HepG2 (cell line): Measurements from ENCODE around the gene DCLRE1B. TPM values are rescaled to one million over a fixed set of nuclear protein-coding genes. Genes with fewer than 3 reads are reported as not detected.

Experiments used
- ATAC-seq: fragments of 200-7000 bp; cut with Tn5 transposase; 3 replicates; pipeline ENCODE4 v1.9.1; 2020; ENCODE audit warnings: mild to moderate bottlenecking, moderate library complexity
- BruUV-seq: library from RNA; stranded (reverse); fragments of 400-500 nt; replicated peaks from 2 replicates; lab custom pipeline; 2021; lab: Mats Ljungman, UMichigan
- CTCF ChIA-PET: fragments of 300-600 bp; formaldehyde crosslinking; extraction: SDS; loops from one replicate; lab custom pipeline; 2021; ENCODE audit warnings: low total read pairs, inconsistent platforms, low intra/inter-chr PET ratio; lab: Yijun Ruan, JAX
- POLR2A ChIA-PET: fragments of 350-600 bp; sonication (Branson Sonifier 250); formaldehyde crosslinking; loops from one replicate; lab custom pipeline; 2020; ENCODE audit warnings: antibody characterized with exemption, inconsistent platforms; lab: Yijun Ruan, JAX
- DNase-seq: peaks from one replicate; pipeline ENCODE4 v3.0.0-alpha.2; 2015; ENCODE audit warnings: low spot score
- FAIRE-seq: peaks from 3 replicates; lab custom pipeline; 2011; peaks lifted over from hg19 to GRCh38; lab: Jason Lieb, UNC
- H2AFZ ChIP-seq: one replicate; pipeline ENCODE4 v1.6.1; 2011; ENCODE audit warnings: low read length, inconsistent platforms
- H3K27ac ChIP-seq: fragments of 300-600 bp; 3 replicates; pipeline ENCODE4 v1.8.0; 2011; ENCODE audit warnings: mixed run types, mild to moderate bottlenecking, mixed read lengths, low read length, inconsistent platforms; ENCODE audit not compliant: insufficient read depth; ENCODE audit errors: extremely low read length
- H3K27me3 ChIP-seq, 2 experiments: fragments of 200-600 bp in 1 of 2; 2 replicates in 1 of 2; 3 replicates in 1 of 2; pipeline versions ENCODE4 v1.6.0 to v1.8.0; 2011; ENCODE audit warnings: low read length in 2 of 2, mild to moderate bottlenecking in 2 of 2, moderate library complexity in 2 of 2, inconsistent platforms in 1 of 2; ENCODE audit not compliant: insufficient read depth in 2 of 2, control insufficient read depth in 1 of 2
- H3K36me3 ChIP-seq, 2 experiments: fragments of 200-600 bp in 1 of 2; replicated peaks in 1 of 2; 2 replicates in 1 of 2; 3 replicates in 1 of 2; pipeline versions ENCODE4 v1.5.1 to v1.8.0; 2011; ENCODE audit warnings: low read length in 2 of 2, inconsistent platforms in 1 of 2; ENCODE audit not compliant: insufficient read depth in 2 of 2, control insufficient read depth in 1 of 2
- H3K4me1 ChIP-seq: 2 replicates; pipeline ENCODE4 v1.5.1; 2012; ENCODE audit warnings: low read length, inconsistent platforms; ENCODE audit not compliant: insufficient read depth
- H3K4me2 ChIP-seq: 2 replicates; pipeline ENCODE4 v1.6.0; 2011; ENCODE audit warnings: low read depth, low read length, inconsistent platforms
- H3K4me3 ChIP-seq, 3 experiments: fragments of 200-600 bp in 1 of 3; sonication (generic), shearing (Covaris generic) in 1 of 3; replicated peaks in 1 of 3; 2 replicates each; pipeline ENCODE4 v1.5.1; 2011 to 2016; ENCODE audit warnings: low read length in 3 of 3, inconsistent platforms in 2 of 3, low read depth in 2 of 3, mild to moderate bottlenecking in 2 of 3, control low read depth in 1 of 3, mixed read lengths in 1 of 3; ENCODE audit not compliant: insufficient read depth in 1 of 3
- H3K79me2 ChIP-seq: one replicate; pipeline ENCODE4 v1.6.1; 2011; ENCODE audit warnings: low read length, inconsistent platforms; ENCODE audit not compliant: insufficient read depth
- H3K9ac ChIP-seq: 2 replicates; pipeline ENCODE4 v1.6.0; 2011; ENCODE audit warnings: mild to moderate bottlenecking, low read depth, low read length, inconsistent platforms; ENCODE audit not compliant: insufficient read depth
- H3K9me3 ChIP-seq: 2 replicates; pipeline ENCODE4 v1.5.1; 2012; ENCODE audit warnings: mild to moderate bottlenecking, low read length
- H4K20me1 ChIP-seq: 2 replicates; pipeline ENCODE4 v1.6.0; 2011; ENCODE audit warnings: inconsistent platforms, mild to moderate bottlenecking, low read length, moderate library complexity; ENCODE audit not compliant: insufficient read depth
- FOXK1 ChIP-seq: sonication (generic); formaldehyde crosslinking; IDR thresholded peaks from 2 replicates; pipeline ENCODE4 v1.4.0; 2020; ENCODE audit warnings: low read depth, missing genetic modification reagents, borderline replicate concordance
- MAFF ChIP-seq: IDR thresholded peaks from 2 replicates; pipeline ENCODE4 v1.6.1; 2011; ENCODE audit warnings: low read depth, low read length, improper control_type of control experiment
- MAFK ChIP-seq, 2 experiments: IDR thresholded peaks in 1 of 2; conservative IDR thresholded peaks in 1 of 2; 2 replicates each; pipeline ENCODE4 v1.6.1; 2011; ENCODE audit warnings: improper control_type of control experiment in 2 of 2, low read length in 2 of 2
- MTA1 ChIP-seq: sonication (generic); formaldehyde crosslinking; IDR thresholded peaks from 2 replicates; pipeline ENCODE4 v1.4.0; 2020; ENCODE audit warnings: missing genetic modification reagents, mild to moderate bottlenecking, borderline replicate concordance
- MYNN ChIP-seq: sonication (generic); formaldehyde crosslinking; IDR thresholded peaks from 2 replicates; pipeline ENCODE4 v1.4.0; 2020; ENCODE audit warnings: mild to moderate bottlenecking, low read depth, missing genetic modification reagents
- PHF8 ChIP-seq: sonication (generic); formaldehyde crosslinking; IDR thresholded peaks from 2 replicates; pipeline ENCODE4 v1.5.0; 2020; ENCODE audit warnings: missing genetic modification reagents
- SAFB2 ChIP-seq: sonication (generic); formaldehyde crosslinking; IDR thresholded peaks from 2 replicates; pipeline ENCODE4 v1.5.1; 2020; ENCODE audit warnings: missing genetic modification reagents, low read depth, mild to moderate bottlenecking, borderline replicate concordance
- SMAD9 ChIP-seq: sonication (generic); formaldehyde crosslinking; IDR thresholded peaks from 2 replicates; pipeline ENCODE4 v1.5.1; 2020; ENCODE audit warnings: mild to moderate bottlenecking, missing genetic modification reagents
- TP53 ChIP-seq: sonication (generic); formaldehyde crosslinking; conservative IDR thresholded peaks from 2 replicates; pipeline ENCODE4 v1.4.0; 2020; ENCODE audit warnings: missing genetic modification reagents
- ZFP36L1 ChIP-seq: sonication (generic); formaldehyde crosslinking; IDR thresholded peaks from 2 replicates; pipeline ENCODE4 v1.8.0; 2022; ENCODE audit warnings: mild to moderate bottlenecking, missing genetic modification reagents, moderate library complexity
- ZNF180 ChIP-seq: sonication (generic); formaldehyde crosslinking; IDR thresholded peaks from 2 replicates; pipeline ENCODE4 v1.4.0; 2020; ENCODE audit warnings: low read depth, missing genetic modification reagents, borderline replicate concordance
- ZNF430 ChIP-seq: sonication (generic); formaldehyde crosslinking; IDR thresholded peaks from 2 replicates; pipeline ENCODE4 v1.9.0; 2021; ENCODE audit warnings: mild to moderate bottlenecking, missing genetic modification reagents
- ZNF780A ChIP-seq: sonication (generic); formaldehyde crosslinking; IDR thresholded peaks from 2 replicates; pipeline ENCODE4 v1.8.0; 2022; ENCODE audit warnings: mild to moderate bottlenecking, missing genetic modification reagents, moderate library complexity
- WGBS: methylation state at CpG from one replicate; pipeline ENCODE4 v1.1.6; 2017; ENCODE audit warnings: low lambda C conversion rate; 5-methylcytosine and 5-hydroxymethylcytosine counted together
- in situ Hi-C: cut with HindIII; loops from 2 replicates; pipeline ENCODE4 v1.10.0; 2017; ENCODE audit warnings: low pct_unique_long_range_greater_than_20kb; ENCODE audit not compliant: extremely low pct_ligation_motif_present
- intact Hi-C: fragments of 100-400 bp; cut with micrococcal nuclease; formaldehyde crosslinking; loops from one replicate; pipeline ENCODE4 v1.10.0; 2022; ENCODE audit not compliant: unreplicated experiment
- polyA plus RNA-seq, 8 experiments: library from polyadenylated mRNA; depleted of rRNA in 3 of 8; stranded (reverse) in 7 of 8; unstranded in 1 of 8; fragments of >200 nt; fragmentation: Illumina TruSeq in 4 of 8; extraction: Trizol in 4 of 8; gene quantifications; 2 replicates each; pipeline versions ENCODE4 v1.2.1 to v1.2.3, GENCODE V29; 2011 to 2016; ENCODE audit warnings: low read depth in 4 of 8, missing spikeins in 1 of 8, mixed read lengths in 1 of 8; ENCODE audit not compliant: insufficient read depth in 1 of 8
- total RNA-seq, 5 experiments: library from RNA; depleted of rRNA; stranded (reverse); fragments of >200 nt; fragmentation: Illumina TruSeq; extraction: Trizol; gene quantifications; 2 replicates each; pipeline ENCODE4 v1.2.3, GENCODE V29; 2016; ENCODE audit warnings: low read depth in 1 of 5
- TF ChIP-seq, protein P1 (sequence below): sonication (generic); formaldehyde crosslinking; IDR thresholded peaks from 2 replicates; pipeline ENCODE4 v1.4.0; 2020; ENCODE audit warnings: missing genetic modification reagents, mild to moderate bottlenecking, borderline replicate concordance
- TF ChIP-seq, protein P2 (sequence below): sonication (generic); formaldehyde crosslinking; IDR thresholded peaks from 2 replicates; pipeline ENCODE4 v1.5.0; 2020; ENCODE audit warnings: missing genetic modification reagents, mild to moderate bottlenecking, borderline replicate concordance

DCLRE1B gene
- total and polyA plus RNA-seq, 2 of the 13 experiments (the other 11 are each of a cell fraction or from before 2014, with no cell fraction given), result 2.7 to 8.0 TPM

DNA sequence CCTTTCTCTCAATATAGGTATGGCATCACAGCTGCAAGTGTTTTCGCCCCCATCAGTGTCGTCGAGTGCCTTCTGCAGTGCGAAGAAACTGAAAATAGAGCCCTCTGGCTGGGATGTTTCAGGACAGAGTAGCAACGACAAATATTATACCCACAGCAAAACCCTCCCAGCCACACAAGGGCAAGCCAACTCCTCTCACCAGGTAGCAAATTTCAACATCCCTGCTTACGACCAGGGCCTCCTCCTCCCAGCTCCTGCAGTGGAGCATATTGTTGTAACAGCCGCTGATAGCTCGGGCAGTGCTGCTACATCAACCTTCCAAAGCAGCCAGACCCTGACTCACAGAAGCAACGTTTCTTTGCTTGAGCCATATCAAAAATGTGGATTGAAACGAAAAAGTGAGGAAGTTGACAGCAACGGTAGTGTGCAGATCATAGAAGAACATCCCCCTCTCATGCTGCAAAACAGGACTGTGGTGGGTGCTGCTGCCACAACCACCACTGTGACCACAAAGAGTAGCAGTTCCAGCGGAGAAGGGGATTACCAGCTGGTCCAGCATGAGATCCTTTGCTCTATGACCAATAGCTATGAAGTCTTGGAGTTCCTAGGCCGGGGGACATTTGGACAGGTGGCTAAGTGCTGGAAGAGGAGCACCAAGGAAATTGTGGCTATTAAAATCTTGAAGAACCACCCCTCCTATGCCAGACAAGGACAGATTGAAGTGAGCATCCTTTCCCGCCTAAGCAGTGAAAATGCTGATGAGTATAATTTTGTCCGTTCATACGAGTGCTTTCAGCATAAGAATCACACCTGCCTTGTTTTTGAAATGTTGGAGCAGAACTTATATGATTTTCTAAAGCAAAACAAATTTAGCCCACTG, 35.5 kb downstream of the DCLRE1B start:
- TF ChIP-seq MAFF, result peak; percentile 52; the same call in 1 of the 2 replicates
- TF ChIP-seq, protein P1, sequence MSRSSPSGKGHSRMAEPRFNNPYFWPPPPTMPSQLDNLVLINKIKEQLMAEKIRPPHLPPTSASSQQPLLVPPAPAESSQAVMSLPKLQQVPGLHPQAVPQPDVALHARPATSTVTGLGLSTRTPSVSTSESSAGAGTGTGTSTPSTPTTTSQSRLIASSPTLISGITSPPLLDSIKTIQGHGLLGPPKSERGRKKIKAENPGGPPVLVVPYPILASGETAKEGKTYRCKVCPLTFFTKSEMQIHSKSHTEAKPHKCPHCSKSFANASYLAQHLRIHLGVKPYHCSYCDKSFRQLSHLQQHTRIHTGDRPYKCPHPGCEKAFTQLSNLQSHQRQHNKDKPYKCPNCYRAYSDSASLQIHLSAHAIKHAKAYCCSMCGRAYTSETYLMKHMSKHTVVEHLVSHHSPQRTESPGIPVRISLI (CRISPR knock-in tag), result no peak
- peak; percentile 44 to 66; a peak in 3 of 4 replicates for TF ChIP-seq MAFK (conservative IDR thresholded peaks at IDR 0.05 in 1 of 2, IDR thresholded peaks at IDR 0.05 in 1 of 2; ENCODE audit: low read length in 2 of 2)
- TF ChIP-seq, all 625 proteins: peak for 2
- Histone ChIP-seq H3K4me1 (peaks cover 33% of the 10 kb centered on the region), H2AFZ (no peak overlapping the region), H3K36me3 (peaks cover 9 to 24% of the 10 kb centered on the region in 2 experiments; a peak in 4 of 5 replicates), H3K27ac (no peak overlapping the region), H4K20me1 (peaks cover 7% of the 10 kb centered on the region; the same call in 1 of the 2 replicates), H3K4me2 (no peak overlapping the region), H3K9me3 (no peaks in the 10 kb centered on the region), H3K79me2 (peaks cover 77% of the 10 kb centered on the region), H3K4me3 (no peak overlapping the region), H3K9ac (no peak overlapping the region), H3K27me3 (no peaks in the 10 kb centered on the region)
- BruUV-seq, result TSS peak; percentile 41
- intact Hi-C loops, result no loop called here
- FAIRE-seq (no peak), DNase-seq (no peak), ATAC-seq (no peak)
- WGBS, result 96% methylated on average over 16 of the region's 16 CpGs
- ChIA-PET CTCF (no interaction called here), POLR2A (interaction anchor here (3.2 kb wide), 1 partner anchor 11 kb away, joined by 10 read pairs; the partner anchor contains the start of gene HIPK1)
- in situ Hi-C loops, result no loop called here

DNA sequence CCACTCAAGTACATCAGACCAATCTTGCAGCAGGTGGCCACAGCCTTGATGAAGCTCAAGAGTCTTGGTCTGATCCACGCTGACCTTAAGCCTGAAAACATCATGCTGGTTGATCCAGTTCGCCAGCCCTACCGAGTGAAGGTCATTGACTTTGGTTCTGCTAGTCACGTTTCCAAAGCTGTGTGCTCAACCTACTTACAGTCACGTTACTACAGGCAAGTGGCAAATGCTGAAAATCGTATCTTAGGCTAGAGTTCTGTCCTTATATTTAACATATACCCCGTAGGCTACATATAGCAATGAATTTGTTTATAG, 36.1 kb downstream of the DCLRE1B start:
- no peak overlapping the region for H3K4me2 ChIP-seq
- H4K20me1 ChIP-seq, result peaks cover 7% of the 10 kb centered on the region; the same call in 1 of the 2 replicates
- H3K27ac ChIP-seq, result no peak overlapping the region
- no peak overlapping the region for H2AFZ ChIP-seq
- no peak for DNase-seq
- 91% methylated on average over 7 of the region's 7 CpGs for WGBS
- BruUV-seq, result no TSS peak
- no peak for FAIRE-seq
- no peaks in the 10 kb centered on the region for H3K9me3 ChIP-seq
- peaks cover 9 to 24% of the 10 kb centered on the region in 2 experiments; a peak in 4 of 5 replicates for H3K36me3 ChIP-seq
- no peaks in the 10 kb centered on the region for H3K27me3 ChIP-seq
- H3K9ac ChIP-seq, result no peak overlapping the region
- H3K79me2 ChIP-seq, result peaks cover 77% of the 10 kb centered on the region
- ATAC-seq, result no peak
- H3K4me3 ChIP-seq, result no peak overlapping the region
- H3K4me1 ChIP-seq, result peaks cover 39% of the 10 kb centered on the region
- intact Hi-C loops, result no loop called here
- POLR2A ChIA-PET, result no interaction called here
- CTCF ChIA-PET, result no interaction called here
- in situ Hi-C loops, result no loop called here
- no peak for TF ChIP-seq FOXK1
- no peak for TF ChIP-seq TP53 (CRISPR knock-in tag)
- TF ChIP-seq SAFB2 (CRISPR knock-in tag), result no peak
- no peak for TF ChIP-seq SMAD9
- TF ChIP-seq MTA1 (CRISPR knock-in tag), result no peak
- TF ChIP-seq ZNF180 (CRISPR knock-in tag), result no peak
- no peak for TF ChIP-seq PHF8 (CRISPR knock-in tag)
- no peak for TF ChIP-seq ZNF430 (CRISPR knock-in tag)
- TF ChIP-seq ZNF780A (CRISPR knock-in tag), result no peak
- TF ChIP-seq MYNN, result no peak
- TF ChIP-seq, protein P2, sequence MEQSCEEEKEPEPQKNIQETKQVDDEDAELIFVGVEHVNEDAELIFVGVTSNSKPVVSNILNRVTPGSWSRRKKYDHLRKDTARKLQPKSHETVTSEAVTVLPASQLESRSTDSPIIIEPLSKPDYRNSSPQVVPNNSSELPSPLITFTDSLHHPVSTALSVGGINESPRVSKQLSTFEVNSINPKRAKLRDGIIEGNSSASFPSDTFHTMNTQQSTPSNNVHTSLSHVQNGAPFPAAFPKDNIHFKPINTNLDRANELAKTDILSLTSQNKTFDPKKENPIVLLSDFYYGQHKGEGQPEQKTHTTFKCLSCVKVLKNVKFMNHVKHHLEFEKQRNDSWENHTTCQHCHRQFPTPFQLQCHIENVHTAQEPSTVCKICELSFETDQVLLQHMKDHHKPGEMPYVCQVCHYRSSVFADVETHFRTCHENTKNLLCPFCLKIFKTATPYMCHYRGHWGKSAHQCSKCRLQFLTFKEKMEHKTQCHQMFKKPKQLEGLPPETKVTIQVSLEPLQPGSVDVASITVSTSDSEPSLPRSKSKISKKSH (CRISPR knock-in tag), result no peak
- no peak for TF ChIP-seq ZFP36L1 (CRISPR knock-in tag)
